Stimulated activated CD8-positive, alpha-beta memory T cell treated with anti-CD3 and anti-CD28 coated beads, Interleukin-7, amount 100 ng/mL, for 4 hours (primary cell): ENCODE results near the gene SRGAP3.

Experiments used
- DNase-seq, 2 donors: peaks; one replicate each; pipeline ENCODE4 v3.0.0-alpha.2; 2020; ENCODE audit warnings: low read depth in 2 of 2

SRGAP3 gene

DNA sequence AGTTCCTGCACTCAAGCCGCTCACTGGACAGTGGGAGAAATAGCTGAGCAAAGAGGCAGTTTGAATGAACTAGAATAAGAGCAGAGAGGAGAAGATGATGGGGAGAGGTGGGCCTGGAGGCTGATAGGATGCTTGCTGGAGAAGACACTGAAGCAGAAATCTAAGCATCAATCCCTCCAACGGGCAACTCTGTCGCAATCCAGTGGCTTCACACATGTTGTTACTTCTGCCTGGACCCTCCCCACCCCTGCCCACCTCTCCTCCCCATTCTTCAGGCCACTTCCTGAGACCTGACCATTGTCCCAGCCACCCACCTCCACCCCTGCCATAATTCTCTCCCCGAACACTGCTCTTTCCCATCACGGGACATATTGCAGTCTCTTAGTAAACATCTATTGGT lies 76.0 kb downstream of the SRGAP3 start:
- DNase-seq, result no peak

DNA sequence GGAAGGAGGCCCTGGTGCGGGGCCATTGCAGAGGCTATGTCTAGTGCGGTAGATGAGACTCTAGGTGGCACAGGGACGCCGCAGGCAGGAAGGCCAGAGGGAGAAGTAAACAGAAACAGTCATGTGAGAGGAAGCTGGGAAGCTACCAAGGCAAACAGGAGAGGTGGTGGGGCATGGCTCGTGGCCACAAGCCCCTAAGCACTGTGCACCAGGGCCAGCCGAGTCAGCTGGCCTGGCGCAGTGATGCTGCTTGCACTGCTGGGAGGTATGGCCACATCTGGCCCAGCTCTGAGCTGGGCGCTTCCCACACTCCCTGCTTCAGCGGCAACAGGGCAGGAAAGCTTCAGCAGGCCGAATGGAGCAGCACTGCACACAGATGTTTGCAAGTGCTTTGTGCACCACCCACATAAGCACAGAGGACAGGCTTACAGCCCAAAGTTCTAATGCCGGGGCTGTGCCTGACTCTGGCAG lies 76.6 kb downstream of the SRGAP3 start:
- no peak for DNase-seq

DNA sequence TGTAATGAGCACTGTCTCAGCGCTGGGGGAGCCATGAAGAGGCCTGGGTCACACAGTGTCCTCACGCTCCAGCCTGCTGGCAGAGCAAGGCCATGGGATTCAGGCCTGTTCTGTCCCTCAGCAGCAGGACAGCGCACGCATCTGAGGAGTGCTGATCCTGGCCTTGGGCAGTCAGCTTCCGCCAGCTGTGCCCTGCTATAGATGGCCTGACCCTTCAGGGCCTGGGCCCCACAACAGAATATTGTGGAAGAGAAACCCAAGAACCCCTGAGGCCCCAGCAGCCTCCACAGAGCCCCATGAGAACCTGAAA lies 78.6 kb downstream of the SRGAP3 start:
- DNase-seq, result no peak

DNA sequence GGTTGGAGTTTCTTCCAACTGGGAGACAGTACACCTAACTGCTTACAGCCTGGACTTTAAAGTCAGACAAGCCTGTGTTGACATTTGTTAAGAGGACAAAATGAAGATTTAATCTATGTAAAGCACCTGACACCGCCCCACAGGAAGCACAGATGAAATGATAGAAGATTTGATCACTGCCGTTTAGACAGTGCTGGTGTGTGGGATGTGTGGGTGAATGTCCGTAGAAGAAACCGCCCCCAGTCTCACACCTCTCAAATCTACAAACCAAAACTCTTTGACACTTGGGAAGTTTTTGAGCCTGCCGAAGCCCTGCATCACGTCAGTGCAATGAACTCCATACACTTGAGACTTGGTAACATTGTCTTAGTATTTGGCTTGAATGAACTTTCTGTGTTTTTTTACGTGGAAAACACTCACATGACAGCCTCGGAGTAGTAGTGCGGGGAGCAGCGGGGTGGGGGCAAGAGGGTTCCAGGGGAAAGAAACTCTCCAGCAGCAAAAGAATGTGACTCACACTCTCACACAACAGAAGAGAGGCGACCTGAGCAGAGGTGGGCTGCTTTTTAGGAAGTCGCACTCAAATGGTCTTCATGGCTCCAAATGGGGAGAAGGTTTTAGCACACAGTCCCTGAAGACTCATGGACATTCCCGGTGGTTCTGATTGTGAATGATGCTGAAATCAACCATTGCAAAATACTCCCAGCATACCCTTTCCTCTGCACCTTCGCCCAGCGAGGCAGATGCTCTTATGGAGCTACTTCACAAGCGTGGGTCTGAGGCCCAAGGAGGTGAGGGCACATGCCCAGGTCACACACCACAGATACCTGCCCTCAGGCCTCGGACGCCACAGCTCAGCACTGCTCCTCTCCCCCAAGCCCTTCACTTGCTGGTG lies 79.2 kb downstream of the SRGAP3 start:
- peak; percentile 20 to 22 for DNase-seq

DNA sequence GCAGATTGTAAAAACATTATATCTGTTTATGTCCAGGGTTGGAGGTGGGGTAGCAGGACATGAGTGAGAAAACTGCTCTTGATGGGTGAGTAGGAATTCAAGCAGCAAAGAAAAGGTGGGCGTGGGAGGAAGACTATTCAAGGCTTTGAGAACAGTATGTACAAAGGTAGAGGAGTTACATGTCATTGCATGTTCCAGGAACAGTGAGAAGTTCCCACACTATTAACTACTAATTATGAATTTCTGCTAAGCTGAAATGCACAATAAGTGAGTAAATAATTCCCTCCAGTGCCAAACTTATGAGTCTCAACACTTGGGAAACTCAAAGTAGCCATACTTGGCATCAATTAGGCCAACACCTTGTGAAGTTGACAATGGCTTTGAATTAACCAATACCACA lies 80.1 kb downstream of the SRGAP3 start:
- DNase-seq, result no peak

DNA sequence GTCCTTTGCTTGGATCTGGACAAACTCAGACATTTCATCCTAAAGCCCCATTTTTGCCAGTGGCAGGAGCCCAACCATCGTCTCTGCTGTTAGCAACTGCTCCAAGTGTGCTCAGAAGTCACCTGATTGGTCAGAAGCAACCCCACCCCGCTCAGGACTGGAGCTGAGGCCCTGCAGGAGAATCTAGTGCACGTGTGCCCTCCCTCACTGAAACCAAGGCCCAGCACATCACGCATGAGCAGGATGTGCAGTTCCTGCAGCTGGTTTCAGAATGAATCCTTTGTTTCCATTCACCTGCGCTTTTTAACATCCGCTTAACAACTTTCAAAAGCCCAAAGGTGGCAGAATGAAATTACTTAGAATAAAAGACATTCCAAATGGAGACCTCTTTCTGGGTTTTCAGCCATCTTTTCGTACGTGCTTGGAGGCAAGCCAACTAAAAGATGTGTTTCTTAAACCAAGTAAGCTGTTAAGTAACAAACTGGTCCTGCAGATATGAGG lies 81.2 kb downstream of the SRGAP3 start:
- DNase-seq, result peak in 1 of 2 donors; percentile 7

DNA sequence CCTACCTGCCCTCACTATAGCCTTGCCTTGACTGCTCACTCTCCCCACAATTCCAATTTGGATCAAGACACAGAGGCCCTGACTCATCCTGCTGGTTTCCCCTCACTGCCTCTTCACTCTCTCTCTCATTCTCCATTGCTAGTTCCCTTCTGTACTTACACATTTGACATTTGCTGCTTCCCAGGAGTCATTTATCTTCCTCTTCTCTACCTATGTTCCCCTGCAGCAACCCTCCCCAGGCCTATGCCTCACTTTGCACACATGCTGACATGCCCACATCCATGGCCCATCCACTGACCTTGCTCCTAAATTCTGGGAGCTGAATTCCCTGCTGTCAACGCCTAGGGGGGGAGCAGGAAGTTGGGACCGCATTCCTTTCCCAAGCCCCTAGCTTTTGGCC lies 82.2 kb downstream of the SRGAP3 start:
- DNase-seq, result no peak

DNA sequence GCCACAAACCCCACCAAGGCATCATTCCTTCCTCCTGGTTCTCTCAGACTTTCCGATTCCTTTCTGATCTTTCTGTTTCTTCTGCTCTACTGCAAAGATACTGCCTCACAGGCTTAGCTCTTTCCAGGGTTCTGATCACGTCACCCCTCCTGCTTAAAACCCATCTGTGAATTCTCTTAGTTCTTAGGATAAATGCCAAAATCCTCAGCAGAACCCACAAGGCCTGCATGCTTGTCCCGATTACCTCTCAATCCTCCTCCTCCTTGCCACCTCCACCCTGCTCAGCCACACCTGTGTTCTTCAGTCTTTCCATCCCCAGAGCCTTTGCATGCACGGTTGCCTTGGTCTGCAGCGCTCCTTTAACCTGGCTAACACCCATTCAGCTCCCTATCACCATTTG lies 84.0 kb downstream of the SRGAP3 start:
- no peak for DNase-seq

DNA sequence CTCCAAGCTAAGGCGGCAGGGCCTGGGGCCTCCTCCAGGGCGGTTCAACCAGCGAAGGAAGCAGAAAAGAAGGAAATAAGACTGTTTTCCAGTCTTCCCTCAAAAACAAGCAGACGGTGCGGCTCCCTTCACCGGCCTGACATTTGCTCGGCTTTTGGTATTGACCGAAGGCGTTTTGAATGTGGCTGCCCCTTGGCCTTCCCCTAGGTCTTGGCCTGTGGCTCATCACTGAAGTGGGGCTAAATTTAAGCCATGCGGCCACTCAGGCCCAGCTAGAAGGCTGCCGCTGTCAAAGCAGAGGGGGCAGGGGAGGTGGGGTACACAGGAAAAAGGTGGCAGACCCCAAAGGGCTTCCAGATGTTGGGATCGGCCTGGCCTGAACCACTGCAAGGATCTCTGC lies 86.2 kb downstream of the SRGAP3 start:
- DNase-seq, result no peak

DNA sequence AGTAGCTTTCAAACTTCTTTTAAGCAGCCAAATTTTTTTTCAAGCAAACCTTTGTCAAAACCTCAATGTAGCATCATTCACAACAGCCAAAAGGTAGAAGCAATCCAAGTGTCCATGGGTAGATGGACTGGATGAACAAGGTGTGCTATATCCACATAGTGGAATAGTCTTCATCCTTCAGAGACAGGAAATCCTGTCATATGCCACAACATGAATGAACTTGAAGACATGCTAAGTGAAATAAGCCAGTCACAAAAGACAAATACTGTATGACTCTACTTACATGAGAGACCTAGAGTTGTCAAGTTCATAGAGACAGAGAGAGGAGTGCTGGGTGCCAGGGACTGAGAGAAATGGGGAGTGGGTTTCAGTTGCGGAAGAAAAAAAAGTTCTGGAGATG lies 87.6 kb downstream of the SRGAP3 start:
- no peak for DNase-seq

DNA sequence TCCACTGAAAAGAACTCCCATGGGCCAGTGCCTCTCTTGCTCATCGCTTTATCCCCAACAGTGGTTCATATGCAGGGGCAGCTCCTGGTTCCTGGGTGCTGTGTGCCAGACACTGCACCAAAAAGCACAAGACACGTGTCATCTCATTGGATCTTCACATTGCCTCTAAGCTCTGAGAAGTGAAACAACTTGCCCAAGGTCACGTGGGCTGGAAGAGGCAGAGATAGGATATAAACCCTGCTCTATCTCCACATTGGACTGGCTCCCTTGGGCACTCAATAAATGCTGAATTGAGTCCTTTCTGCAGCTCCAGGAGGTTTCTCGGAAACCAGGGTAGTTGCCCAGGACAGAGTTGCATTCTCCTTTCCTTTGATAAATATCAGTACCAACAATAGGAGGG lies 88.1 kb downstream of the SRGAP3 start:
- no peak for DNase-seq

DNA sequence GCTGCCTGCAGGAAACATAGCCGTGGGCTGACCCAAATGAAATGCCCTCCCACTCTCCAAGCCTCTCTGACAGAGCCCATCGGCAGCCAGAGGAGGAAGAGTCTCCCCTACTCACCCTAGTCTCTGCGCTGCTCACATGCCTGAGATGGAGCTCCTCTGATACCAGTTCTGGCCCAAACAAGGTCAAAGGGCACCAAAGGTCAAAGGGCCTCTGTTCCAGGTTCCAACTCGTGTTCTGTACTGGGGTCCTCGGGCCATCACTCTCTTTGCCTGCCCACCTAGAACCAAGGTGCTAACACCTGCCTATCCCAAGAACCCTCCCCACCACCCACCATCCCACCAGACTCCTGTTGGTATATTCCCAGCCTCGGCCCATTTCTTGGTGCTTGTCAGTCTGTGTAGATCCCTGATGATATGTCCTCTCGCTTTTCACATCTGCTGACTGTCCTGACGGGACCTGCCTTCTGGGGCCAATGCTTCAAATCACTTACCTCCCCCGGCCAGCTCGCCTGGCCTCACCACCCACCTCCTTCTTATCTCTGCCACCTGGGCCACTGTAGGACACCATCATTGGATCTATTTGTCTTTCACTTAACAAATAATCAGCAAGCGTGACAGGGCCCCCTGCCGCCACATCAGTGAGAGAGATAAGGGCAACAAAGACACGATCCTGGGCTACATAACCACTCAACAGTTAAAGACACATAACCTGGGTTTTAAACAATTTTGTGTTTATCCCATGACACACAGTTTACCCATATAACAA lies 90.4 kb downstream of the SRGAP3 start:
- no peak for DNase-seq

DNA sequence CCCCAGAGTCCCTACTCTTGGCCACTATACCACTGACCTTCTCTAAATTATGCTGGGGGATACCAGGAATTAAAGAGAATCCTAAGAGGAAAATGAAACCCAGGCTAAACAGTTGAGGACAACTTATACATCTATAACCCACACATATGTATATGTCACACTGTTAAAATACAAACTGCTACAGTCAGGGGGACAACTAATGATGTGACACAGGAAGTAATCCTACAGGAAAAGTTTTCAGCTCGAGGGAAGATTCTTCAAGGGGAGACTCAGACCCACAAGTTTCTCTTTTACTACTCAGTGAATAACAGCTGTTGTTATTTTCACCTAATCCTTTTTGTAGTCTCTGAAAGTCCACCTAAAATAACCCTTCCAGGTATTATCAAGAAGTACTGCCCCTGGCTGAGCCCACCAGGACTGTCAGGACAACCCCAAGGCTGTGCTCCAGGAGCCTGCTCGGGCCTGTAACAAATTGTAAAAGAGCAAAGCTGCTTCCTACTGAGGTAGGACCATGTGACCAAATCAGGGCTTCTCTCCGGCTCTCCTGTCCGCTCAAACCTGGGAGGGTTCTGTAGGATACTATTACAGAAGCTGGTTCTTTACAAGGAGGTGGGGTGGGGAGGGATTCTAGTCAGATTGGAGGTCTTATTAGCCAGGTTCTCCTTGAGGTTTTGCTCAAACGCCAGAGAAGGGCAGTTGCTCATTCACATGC lies 91.6 kb downstream of the SRGAP3 start:
- DNase-seq, result no peak

DNA sequence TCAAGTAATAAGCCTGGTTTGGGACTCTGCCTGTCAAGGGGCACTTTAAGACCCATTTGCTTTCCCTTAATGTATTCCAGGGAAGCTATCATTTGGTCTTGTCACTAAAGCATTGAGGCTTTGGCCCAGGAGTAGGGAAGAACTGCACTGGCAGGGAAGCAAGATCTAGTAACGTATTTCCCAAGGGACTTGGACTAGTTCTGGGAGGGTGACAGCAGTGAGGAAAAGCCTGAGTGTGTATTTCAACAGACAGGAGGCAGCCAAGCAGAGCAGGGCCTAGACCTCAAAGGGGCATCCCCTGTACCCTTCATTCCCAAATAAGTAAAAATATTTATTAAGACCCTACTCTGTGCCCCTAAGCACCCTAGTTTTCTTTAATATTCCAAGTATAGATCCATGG lies 92.8 kb downstream of the SRGAP3 start:
- no peak for DNase-seq

DNA sequence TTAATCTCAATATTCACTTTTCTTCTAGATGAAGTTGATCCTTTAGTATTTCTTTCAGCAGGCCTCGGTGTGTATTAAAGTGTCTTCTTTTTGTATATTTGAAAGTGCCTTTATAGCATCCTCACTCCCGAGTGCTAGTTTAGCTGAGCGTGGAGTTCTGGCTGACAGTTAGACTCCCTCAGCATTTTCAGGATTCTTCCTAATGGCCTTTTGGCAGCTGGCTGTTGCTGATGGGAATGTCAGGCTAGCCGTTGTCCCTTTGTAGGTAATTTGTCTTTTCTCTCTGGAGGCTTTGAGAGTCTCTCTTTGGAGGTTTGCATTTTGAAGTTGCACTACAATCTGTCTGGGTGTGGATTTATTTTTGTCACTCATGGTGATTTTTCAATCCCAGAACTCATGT lies 94.4 kb downstream of the SRGAP3 start:
- no peak for DNase-seq

DNA sequence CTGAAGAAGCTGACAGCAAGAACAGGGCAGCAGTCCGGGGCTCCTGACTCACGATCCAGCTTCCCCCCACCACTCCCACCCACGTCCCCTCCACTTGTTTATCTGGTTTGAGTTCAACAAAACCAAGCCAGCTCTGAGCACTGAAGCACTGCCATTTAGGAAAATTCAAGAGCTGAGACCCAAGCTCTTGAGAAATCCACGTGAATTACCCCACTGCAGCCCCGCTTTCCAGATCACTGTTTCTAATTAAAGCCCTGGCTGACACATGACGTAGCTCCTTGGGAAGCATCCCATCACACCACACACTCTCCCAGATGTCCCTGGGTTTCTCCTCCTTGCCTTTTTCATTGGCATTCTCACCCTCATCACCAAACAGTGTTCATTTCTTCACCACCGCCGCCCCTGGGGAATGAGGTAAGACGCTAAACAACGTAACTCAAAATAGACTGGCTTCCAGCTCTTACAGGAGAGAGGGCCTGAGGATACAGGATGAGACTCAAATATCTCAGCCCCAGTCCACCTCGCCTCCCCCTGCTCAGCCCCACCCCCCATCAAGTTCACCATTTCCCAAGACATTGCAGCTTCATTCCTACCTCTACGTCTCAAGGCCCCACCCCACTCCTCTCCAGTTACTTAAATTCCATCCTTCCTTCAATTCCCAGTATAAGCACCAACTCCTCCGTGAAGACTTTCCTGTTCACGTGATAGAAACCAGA lies 95.4 kb downstream of the SRGAP3 start:
- DNase-seq, result no peak

DNA sequence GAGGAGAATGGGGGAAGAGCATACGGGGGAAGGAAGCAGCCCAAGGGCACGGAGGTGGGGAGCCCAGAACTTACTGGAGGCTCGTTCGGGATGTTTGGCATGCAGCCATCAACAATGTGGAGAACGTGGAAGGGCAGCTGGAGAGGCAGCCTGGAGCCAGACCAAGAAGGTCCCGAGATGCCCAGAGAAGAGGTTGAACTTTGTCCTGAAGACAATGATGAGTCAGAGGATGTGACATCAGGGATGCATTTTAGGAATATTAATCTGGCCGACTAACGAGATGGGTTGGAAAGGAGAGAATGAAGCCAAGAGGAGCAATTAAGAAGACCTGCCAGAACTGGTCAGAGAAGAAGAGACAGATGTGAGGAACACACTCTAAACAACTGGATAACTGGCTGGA lies 98.2 kb downstream of the SRGAP3 start:
- DNase-seq, result no peak

DNA sequence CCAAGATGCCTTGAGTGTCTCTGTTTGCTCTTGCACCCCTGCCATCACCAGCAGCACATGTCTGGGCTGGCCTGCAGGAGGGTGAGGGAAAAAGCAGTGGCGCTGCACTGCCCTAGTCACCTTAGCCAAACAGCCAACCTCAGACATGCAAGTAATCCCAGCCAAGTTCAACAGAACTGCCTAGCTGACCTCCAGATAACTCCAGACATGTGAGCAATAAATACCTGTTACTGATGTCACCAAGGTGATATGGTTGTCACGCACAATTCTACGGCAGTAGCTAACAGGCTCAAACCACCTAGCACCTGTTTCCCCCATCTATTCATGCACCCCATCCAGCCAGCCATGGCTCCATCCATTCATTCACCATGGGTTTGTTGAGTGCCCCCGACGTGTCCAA lies 99.9 kb downstream of the SRGAP3 start:
- no peak for DNase-seq

DNA sequence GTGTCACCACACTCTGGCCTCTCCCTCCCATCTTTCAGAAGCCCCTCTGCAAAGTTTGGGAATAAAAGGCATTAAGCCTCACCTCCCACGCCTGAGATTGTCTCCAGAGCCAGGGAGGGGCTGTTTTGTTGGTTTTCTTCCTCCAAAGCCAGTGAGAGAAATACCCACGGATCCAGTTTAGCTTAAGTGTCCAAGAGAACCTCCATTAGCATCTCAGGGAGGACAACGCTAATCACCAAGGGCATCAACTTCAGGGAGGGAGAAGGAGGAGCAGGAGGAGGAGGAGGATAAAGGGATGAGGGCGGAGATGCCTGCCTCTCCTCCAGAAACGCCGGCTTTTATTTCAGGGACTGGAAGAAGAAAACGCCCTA lies 101.6 kb downstream of the SRGAP3 start:
- DNase-seq, result no peak

DNA sequence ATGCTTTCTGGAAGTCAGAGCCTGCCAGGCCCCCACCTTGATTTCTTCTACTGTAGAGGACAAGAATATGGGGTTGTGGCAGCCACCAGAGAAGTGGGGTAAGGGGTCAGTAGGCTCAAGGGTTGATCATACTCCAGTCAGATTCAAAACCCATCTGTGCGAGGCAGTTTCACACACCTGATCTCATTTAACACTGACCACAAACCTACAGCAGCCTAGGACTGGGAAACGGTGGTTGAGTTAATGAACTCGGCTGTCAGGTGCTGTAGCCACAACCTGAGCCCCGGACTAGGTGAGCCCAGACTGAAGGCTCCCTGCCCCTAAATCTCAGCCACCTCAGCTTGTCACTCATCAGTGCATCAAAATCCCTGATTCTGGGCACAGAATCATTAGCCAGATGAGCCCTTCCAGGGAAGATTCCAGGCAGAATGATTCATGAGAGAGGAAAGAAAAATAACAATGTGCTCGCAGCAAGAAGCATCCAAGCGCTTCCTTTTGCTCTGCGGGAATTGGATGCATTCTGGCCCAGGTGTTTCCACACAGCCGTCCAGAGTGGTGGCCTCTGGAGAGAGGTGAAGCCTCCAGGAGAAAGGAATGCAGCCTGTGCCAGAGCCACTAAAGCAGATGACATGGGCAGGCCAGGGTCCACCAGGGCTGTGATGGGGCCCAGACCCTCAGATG lies 102.1 kb downstream of the SRGAP3 start:
- no peak for DNase-seq

DNA sequence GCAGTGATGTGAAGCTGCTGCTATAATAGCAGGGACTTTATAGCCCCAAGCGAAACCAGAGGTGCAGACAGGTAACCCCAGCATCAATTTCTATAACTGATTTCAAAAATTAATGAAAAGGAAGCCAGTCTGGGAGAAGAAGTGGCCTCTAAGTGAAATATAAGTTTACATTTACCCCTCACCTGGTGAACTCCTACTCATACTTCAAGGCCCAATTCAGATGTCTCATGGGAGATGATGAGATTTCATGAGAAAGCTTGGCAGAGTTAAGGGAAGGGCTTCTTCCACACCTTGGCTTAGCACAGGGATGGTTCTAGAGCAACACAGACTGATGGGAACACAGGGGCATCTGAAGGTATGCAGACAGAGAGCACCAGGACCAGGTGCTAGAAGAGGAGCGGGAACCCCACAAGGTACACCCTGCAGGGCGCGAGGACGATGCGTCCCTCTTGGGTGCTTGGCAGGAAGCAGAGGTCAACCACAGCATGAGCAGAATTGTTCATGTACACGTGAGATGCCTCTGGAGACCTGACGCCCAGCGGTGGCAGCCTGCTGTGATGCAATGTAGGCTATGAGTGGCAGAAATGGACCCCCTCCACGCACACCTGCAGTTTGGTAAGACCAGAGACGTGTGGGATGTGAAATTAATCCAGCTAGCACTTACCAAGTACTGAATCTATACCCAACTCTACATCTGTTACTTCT lies 102.9 kb downstream of the SRGAP3 start:
- DNase-seq, result no peak
